A549 (cell line): Measurements from ENCODE around the gene EIF5. TPM values are rescaled to one million over a fixed set of nuclear protein-coding genes. Genes with fewer than 3 reads are reported as not detected.

Experiments used
- ATAC-seq, 2 experiments: fragments of 200-7000 bp in 1 of 2; fragments of >200 bp in 1 of 2; cut with Nextera tagmentation in 1 of 2; cut with Tn5 transposase in 1 of 2; 3 replicates each; pipeline versions ENCODE4 v1.8.0 to v1.9.1; 2018 to 2020; ENCODE audit warnings: mild to moderate bottlenecking in 1 of 2, moderate library complexity in 1 of 2
- CTCF ChIA-PET: fragments of 300-600 bp; sonication (Branson Sonifier 250); formaldehyde crosslinking; extraction: SDS; loops from one replicate; lab custom pipeline; 2021; ENCODE audit warnings: antibody characterized with exemption, inconsistent platforms; lab: Yijun Ruan, JAX
- POLR2A ChIA-PET: fragments of 350-600 bp; formaldehyde crosslinking; extraction: SDS; loops from one replicate; lab custom pipeline; 2021; ENCODE audit warnings: antibody characterized with exemption, inconsistent platforms; lab: Yijun Ruan, JAX
- DNase-seq, 2 experiments: peaks; one replicate each; pipeline versions ENCODE4 v3.0.0 to v3.0.0-alpha.2; 2011 to 2016; ENCODE audit warnings: low read depth in 1 of 2, low spot score in 1 of 2
- FAIRE-seq: peaks from 2 replicates; lab custom pipeline; 2011; peaks lifted over from hg19 to GRCh38; lab: Jason Lieb, UNC
- H3K27ac ChIP-seq, 2 experiments: fragments of >200 bp; sonication (Bioruptor Twin); formaldehyde crosslinking; 3 replicates each; pipeline ENCODE4 v1.5.1; 2016 to 2017
- H3K4me1 ChIP-seq: fragments of >200 bp; sonication (Bioruptor Twin); formaldehyde crosslinking; 3 replicates; pipeline ENCODE4 v1.6.1; 2016
- H3K4me2 ChIP-seq: fragments of >200 bp; sonication (Bioruptor Twin); formaldehyde crosslinking; 3 replicates; pipeline ENCODE4 v1.6.1; 2016
- H3K4me3 ChIP-seq: fragments of >200 bp; sonication (Bioruptor Twin); formaldehyde crosslinking; 3 replicates; pipeline ENCODE4 v1.5.1; 2016
- H3K9me3 ChIP-seq: fragments of >200 bp; sonication (Bioruptor Twin); formaldehyde crosslinking; 3 replicates; pipeline ENCODE4 v1.6.1; 2016
- BHLHE40 ChIP-seq: IDR thresholded peaks from 2 replicates; pipeline ENCODE4 v1.6.1; 2012; ENCODE audit warnings: low read depth, low read length, inconsistent platforms
- CHD4 ChIP-seq: fragments of 200-600 bp; sonication (generic); IDR thresholded peaks from 2 replicates; pipeline ENCODE4 v1.6.1; 2016; ENCODE audit warnings: antibody characterized with exemption, mild to moderate bottlenecking, borderline replicate concordance
- EHF ChIP-seq: fragments of 250-450 bp; sonication (Bioruptor Pico); IDR thresholded peaks from 2 replicates; pipeline ENCODE4 v1.5.0; 2020; ENCODE audit warnings: mild to moderate bottlenecking
- EHMT2 ChIP-seq: fragments of 200-600 bp; sonication (generic); IDR thresholded peaks from 2 replicates; pipeline ENCODE4 v1.6.1; 2016; ENCODE audit warnings: antibody characterized with exemption, low read depth, mild to moderate bottlenecking, moderate library complexity
- EP300 ChIP-seq, 2 experiments: fragments of >200 bp; sonication (Bioruptor Twin); formaldehyde crosslinking; IDR thresholded peaks; 2 replicates in 1 of 2; 3 replicates in 1 of 2; pipeline ENCODE4 v1.6.1; 2016 to 2017
- GATA3 ChIP-seq: IDR thresholded peaks from 2 replicates; pipeline ENCODE4 v1.6.1; 2012; ENCODE audit warnings: borderline replicate concordance
- JUN ChIP-seq, 2 experiments: fragments of >200 bp; sonication (Bioruptor Twin); formaldehyde crosslinking; IDR thresholded peaks; 2 replicates in 1 of 2; 3 replicates in 1 of 2; pipeline ENCODE4 v1.6.1; 2016 to 2017
- MAFK ChIP-seq: fragments of 450-650 bp; IDR thresholded peaks from 2 replicates; pipeline ENCODE4 v1.6.1; 2014; ENCODE audit not compliant: partially characterized antibody
- MAZ ChIP-seq: fragments of 150-350 bp; IDR thresholded peaks from 2 replicates; pipeline ENCODE4 v1.6.1; 2014; ENCODE audit warnings: antibody characterized with exemption, low read depth, low read length, borderline replicate concordance
- NFE2L2 ChIP-seq: fragments of 150-350 bp; conservative IDR thresholded peaks from 2 replicates; pipeline ENCODE4 v1.6.1; 2014; ENCODE audit warnings: low read length
- NR3C1 ChIP-seq: fragments of >200 bp; sonication (Bioruptor Twin); formaldehyde crosslinking; IDR thresholded peaks from 3 replicates; pipeline ENCODE4 v1.6.1; 2017
- POLR2A ChIP-seq: IDR thresholded peaks from 2 replicates; pipeline ENCODE4 v1.6.1; 2012; ENCODE audit warnings: mild to moderate bottlenecking, low read length
- RNF2 ChIP-seq: fragments of 200-600 bp; sonication (generic); IDR thresholded peaks from 2 replicates; pipeline ENCODE4 v1.6.1; 2016; ENCODE audit warnings: low read depth, mild to moderate bottlenecking, antibody characterized with exemption, moderate library complexity, borderline replicate concordance
- SREBF2 ChIP-seq: fragments of 450-650 bp; IDR thresholded peaks from 2 replicates; pipeline ENCODE4 v1.6.1; 2014; ENCODE audit warnings: mild to moderate bottlenecking, moderate library complexity
- TP53 ChIP-seq: fragments of 250-450 bp; sonication (Bioruptor Pico); IDR thresholded peaks from 2 replicates; pipeline ENCODE4 v1.5.0; 2021; ENCODE audit warnings: mild to moderate bottlenecking, moderate library complexity
- ZC3H11A ChIP-seq: fragments of 450-650 bp; IDR thresholded peaks from 2 replicates; pipeline ENCODE4 v1.6.1; 2014; ENCODE audit warnings: antibody characterized with exemption, mild to moderate bottlenecking
- WGBS: methylation state at CpG from one replicate; pipeline ENCODE4 v1.1.6; 2017; ENCODE audit errors: missing lambda C conversion rate; 5-methylcytosine and 5-hydroxymethylcytosine counted together
- polyA plus RNA-seq, 4 experiments: library from polyadenylated mRNA; depleted of rRNA in 3 of 4; stranded (reverse); fragments of >200 nt; fragmentation: RNase III in 1 of 4; extraction: RNeasy Plus Mini Kit Qiagen cat#74134 plus additional on column Dnase treatment in 1 of 4; gene quantifications; 2 replicates in 3 of 4; 3 replicates in 1 of 4; pipeline ENCODE4 v1.2.3, GENCODE V29; 2011 to 2017
- TF ChIP-seq, protein P1 (sequence below): fragments of >200 bp; sonication (Bioruptor Twin); formaldehyde crosslinking; IDR thresholded peaks from 3 replicates; pipeline ENCODE4 v1.6.1; 2016
- TF ChIP-seq, protein P2 (sequence below): fragments of 250-450 bp; sonication (Bioruptor Pico); IDR thresholded peaks from 2 replicates; pipeline ENCODE4 v1.5.0; 2020; ENCODE audit warnings: low read depth, mild to moderate bottlenecking, moderate library complexity
- TF ChIP-seq, protein P3 (sequence below): IDR thresholded peaks from 2 replicates; pipeline ENCODE4 v1.6.1; 2012
- TF ChIP-seq, protein P4 (sequence below): fragments of 200-600 bp; sonication (generic); IDR thresholded peaks from 2 replicates; pipeline ENCODE4 v1.6.1; 2016; ENCODE audit warnings: antibody characterized with exemption, mild to moderate bottlenecking, moderate library complexity
- TF ChIP-seq, protein P5 (sequence below): fragments of >200 bp; sonication (Bioruptor Twin); formaldehyde crosslinking; IDR thresholded peaks from 2 replicates; pipeline ENCODE4 v1.6.1; 2016
- TF ChIP-seq, protein P6 (sequence below): fragments of 150-350 bp; IDR thresholded peaks from 2 replicates; pipeline ENCODE4 v1.6.1; 2014; ENCODE audit warnings: low read depth, mild to moderate bottlenecking, low read length
- TF ChIP-seq, protein P7 (sequence below): IDR thresholded peaks from 2 replicates; pipeline ENCODE4 v1.6.1; 2012; ENCODE audit warnings: low read depth, borderline replicate concordance

EIF5 gene
- polyA plus RNA-seq, 2 of the 4 experiments (the other 2 are of a cell fraction): 276 to 591 TPM

DNA sequence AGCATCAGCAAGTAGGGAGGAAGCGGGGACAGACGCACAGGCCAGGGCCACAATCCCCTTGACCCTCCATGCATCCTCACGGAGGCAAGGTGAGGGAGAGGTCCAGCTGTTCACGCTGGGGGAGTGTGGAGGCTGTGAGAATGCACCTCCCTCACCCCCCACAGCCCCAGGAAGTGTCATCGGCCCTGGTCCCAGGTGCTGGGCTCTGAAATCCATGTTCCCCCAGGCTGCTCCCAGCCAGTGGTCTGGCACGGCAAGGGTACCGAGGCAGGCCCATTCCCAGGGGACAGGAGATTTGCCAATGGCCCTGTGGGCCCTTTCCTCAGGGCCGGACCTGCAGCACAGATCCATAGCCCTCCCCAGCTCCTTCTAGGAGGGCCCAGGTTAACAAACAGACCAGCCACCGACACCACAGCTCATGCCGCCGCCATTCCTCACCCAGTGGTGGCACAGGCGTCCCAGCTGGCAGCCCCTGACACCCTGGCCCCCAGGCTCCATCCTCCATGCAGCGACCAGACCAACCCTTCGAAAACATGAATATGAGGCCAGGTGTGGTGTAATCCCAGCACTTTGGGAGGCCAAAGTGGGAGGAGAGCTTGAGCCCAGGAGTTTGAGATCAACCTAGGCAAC lies 21.9 kb upstream of the EIF5 start:
- DNase-seq (no peak), ATAC-seq (no peak; a peak in 1 of 6 replicates), FAIRE-seq (no peak)
- Histone ChIP-seq H3K4me3 (no peak overlapping the region), H3K4me2 (no peak overlapping the region), H3K4me1 (no peaks in the 10 kb centered on the region), H3K9me3 (no peaks in the 10 kb centered on the region), H3K27ac (no peak overlapping the region)
- TF ChIP-seq GATA3 (no peak), POLR2A (no peak), EHF (CRISPR knock-in tag) (no peak), SREBF2 (no peak), NR3C1 (no peak), BHLHE40 (no peak), NFE2L2 (no peak), TP53 (CRISPR knock-in tag) (no peak), MAFK (no peak), ZC3H11A (no peak), EHMT2 (no peak)
- TF ChIP-seq, protein P1, sequence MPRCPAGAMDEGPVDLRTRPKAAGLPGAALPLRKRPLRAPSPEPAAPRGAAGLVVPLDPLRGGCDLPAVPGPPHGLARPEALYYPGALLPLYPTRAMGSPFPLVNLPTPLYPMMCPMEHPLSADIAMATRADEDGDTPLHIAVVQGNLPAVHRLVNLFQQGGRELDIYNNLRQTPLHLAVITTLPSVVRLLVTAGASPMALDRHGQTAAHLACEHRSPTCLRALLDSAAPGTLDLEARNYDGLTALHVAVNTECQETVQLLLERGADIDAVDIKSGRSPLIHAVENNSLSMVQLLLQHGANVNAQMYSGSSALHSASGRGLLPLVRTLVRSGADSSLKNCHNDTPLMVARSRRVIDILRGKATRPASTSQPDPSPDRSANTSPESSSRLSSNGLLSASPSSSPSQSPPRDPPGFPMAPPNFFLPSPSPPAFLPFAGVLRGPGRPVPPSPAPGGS: no peak
- TF ChIP-seq, protein P2, sequence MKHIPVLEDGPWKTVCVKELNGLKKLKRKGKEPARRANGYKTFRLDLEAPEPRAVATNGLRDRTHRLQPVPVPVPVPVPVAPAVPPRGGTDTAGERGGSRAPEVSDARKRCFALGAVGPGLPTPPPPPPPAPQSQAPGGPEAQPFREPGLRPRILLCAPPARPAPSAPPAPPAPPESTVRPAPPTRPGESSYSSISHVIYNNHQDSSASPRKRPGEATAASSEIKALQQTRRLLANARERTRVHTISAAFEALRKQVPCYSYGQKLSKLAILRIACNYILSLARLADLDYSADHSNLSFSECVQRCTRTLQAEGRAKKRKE (CRISPR knock-in tag): no peak
- TF ChIP-seq, protein P3, sequence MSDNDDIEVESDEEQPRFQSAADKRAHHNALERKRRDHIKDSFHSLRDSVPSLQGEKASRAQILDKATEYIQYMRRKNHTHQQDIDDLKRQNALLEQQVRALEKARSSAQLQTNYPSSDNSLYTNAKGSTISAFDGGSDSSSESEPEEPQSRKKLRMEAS: no peak
- TF ChIP-seq, protein P4, sequence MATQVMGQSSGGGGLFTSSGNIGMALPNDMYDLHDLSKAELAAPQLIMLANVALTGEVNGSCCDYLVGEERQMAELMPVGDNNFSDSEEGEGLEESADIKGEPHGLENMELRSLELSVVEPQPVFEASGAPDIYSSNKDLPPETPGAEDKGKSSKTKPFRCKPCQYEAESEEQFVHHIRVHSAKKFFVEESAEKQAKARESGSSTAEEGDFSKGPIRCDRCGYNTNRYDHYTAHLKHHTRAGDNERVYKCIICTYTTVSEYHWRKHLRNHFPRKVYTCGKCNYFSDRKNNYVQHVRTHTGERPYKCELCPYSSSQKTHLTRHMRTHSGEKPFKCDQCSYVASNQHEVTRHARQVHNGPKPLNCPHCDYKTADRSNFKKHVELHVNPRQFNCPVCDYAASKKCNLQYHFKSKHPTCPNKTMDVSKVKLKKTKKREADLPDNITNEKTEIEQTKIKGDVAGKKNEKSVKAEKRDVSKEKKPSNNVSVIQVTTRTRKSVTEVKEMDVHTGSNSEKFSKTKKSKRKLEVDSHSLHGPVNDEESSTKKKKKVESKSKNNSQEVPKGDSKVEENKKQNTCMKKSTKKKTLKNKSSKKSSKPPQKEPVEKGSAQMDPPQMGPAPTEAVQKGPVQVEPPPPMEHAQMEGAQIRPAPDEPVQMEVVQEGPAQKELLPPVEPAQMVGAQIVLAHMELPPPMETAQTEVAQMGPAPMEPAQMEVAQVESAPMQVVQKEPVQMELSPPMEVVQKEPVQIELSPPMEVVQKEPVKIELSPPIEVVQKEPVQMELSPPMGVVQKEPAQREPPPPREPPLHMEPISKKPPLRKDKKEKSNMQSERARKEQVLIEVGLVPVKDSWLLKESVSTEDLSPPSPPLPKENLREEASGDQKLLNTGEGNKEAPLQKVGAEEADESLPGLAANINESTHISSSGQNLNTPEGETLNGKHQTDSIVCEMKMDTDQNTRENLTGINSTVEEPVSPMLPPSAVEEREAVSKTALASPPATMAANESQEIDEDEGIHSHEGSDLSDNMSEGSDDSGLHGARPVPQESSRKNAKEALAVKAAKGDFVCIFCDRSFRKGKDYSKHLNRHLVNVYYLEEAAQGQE: no peak
- TF ChIP-seq, protein P5, sequence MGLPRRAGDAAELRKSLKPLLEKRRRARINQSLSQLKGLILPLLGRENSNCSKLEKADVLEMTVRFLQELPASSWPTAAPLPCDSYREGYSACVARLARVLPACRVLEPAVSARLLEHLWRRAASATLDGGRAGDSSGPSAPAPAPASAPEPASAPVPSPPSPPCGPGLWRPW: no peak
- TF ChIP-seq, protein P6, sequence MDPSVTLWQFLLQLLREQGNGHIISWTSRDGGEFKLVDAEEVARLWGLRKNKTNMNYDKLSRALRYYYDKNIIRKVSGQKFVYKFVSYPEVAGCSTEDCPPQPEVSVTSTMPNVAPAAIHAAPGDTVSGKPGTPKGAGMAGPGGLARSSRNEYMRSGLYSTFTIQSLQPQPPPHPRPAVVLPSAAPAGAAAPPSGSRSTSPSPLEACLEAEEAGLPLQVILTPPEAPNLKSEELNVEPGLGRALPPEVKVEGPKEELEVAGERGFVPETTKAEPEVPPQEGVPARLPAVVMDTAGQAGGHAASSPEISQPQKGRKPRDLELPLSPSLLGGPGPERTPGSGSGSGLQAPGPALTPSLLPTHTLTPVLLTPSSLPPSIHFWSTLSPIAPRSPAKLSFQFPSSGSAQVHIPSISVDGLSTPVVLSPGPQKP: no peak
- POLR2A ChIA-PET: no interaction called here
- CTCF ChIA-PET: interaction anchor here (0.9 to 3.3 kb wide), 3 partner anchors 20 to 208 kb away, joined by 3 to 26 read pairs (median 6); no protein-coding TSS in a partner anchor
- WGBS: 92% methylated on average over 12 of the region's 14 CpGs

DNA sequence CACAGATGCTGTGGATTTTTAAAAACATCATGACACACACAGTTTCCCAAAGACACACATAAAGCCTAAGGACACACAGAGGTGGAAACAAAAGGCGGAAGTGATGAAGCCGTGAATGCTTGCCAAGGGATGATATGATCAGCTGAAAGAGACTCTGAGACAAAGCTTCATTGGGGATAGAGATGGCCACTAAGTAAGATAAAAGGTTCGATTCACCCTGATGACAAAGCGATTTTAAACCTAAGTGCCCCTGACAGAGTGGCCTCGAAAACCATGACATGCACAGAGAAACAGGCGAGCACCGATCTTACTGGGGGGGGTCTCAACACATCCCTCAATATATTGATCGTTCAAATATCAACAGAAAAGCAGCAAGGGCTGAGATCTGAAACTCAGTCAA lies 20.3 kb upstream of the EIF5 start:
- ATAC-seq: no peak
- H3K4me2 ChIP-seq: no peak overlapping the region
- POLR2A ChIA-PET: no interaction called here

More for the DNA sequence above, 20.3 kb upstream of the EIF5 start:
- Histone ChIP-seq H3K9me3 (no peaks in the 10 kb centered on the region), H3K4me3 (no peak overlapping the region), H3K27ac (no peak overlapping the region), H3K4me1 (no peaks in the 10 kb centered on the region)
- WGBS: 79% methylated on average over 8 of the region's 8 CpGs
- no peak for TF ChIP-seq EP300 (IDR thresholded peaks at IDR 0.05)
- no peak for TF ChIP-seq JUN (IDR thresholded peaks at IDR 0.05)
- no peak for TF ChIP-seq RNF2
- no peak for TF ChIP-seq CHD4
- no peak for TF ChIP-seq MAZ
- TF ChIP-seq, protein P7, sequence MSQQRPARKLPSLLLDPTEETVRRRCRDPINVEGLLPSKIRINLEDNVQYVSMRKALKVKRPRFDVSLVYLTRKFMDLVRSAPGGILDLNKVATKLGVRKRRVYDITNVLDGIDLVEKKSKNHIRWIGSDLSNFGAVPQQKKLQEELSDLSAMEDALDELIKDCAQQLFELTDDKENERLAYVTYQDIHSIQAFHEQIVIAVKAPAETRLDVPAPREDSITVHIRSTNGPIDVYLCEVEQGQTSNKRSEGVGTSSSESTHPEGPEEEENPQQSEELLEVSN: no peak
- no peak for TF ChIP-seq TP53 (CRISPR knock-in tag)
- FAIRE-seq (no peak), DNase-seq (no peak)
- CTCF ChIA-PET: interaction anchor here (1.0 to 1.3 kb wide), 2 partner anchors 21 to 209 kb away, joined by 3 to 6 read pairs; no protein-coding TSS in a partner anchor
